K562 (cell line): ENCODE measurements around the gene VSIG4. TPM values are rescaled to one million over a fixed set of nuclear protein-coding genes. Genes with fewer than 3 reads are reported as not detected.

Experiments
- BHLHE40 ChIP-seq: IDR thresholded peaks from 2 replicates; pipeline ENCODE4 v1.6.1; 2011; ENCODE audit warnings: low read length, improper control_type of control experiment
- CREB3 ChIP-seq: fragments of 450-650 bp; conservative IDR thresholded peaks from 2 replicates; pipeline ENCODE4 v1.6.1; 2016; ENCODE audit warnings: missing genetic modification characterization, low read depth, mild to moderate bottlenecking, missing compliant biosample characterization, moderate library complexity
- CREM ChIP-seq: IDR thresholded peaks from 2 replicates; pipeline ENCODE4 v1.6.1; 2014; ENCODE audit warnings: antibody characterized with exemption, low read depth
- DMBX1 ChIP-seq: fragments of 250-450 bp; sonication (Bioruptor Pico); IDR thresholded peaks from 2 replicates; pipeline ENCODE4 v1.8.0; 2022; ENCODE audit warnings: inconsistent platforms, mild to moderate bottlenecking, moderate library complexity, borderline replicate concordance
- EZH2 ChIP-seq: IDR thresholded peaks from 2 replicates; pipeline ENCODE4 v1.6.1; 2012; ENCODE audit warnings: low read depth, mild to moderate bottlenecking, inconsistent platforms, low read length, borderline replicate concordance
- KLF1 ChIP-seq: fragments of 450-650 bp; IDR thresholded peaks from 2 replicates; pipeline ENCODE4 v1.6.1; 2016; ENCODE audit warnings: missing genetic modification characterization, missing compliant biosample characterization
- KLF10 ChIP-seq: fragments of 250-450 bp; sonication (Bioruptor Pico); IDR thresholded peaks from 2 replicates; pipeline ENCODE4 v1.6.1; 2021; ENCODE audit warnings: matching md5 sums
- MAX ChIP-seq: sonication (generic); formaldehyde crosslinking; IDR thresholded peaks from 2 replicates; pipeline ENCODE4 v1.9.0; 2022; ENCODE audit warnings: mild to moderate bottlenecking, missing genetic modification reagents
- MCM3 ChIP-seq: fragments of 450-650 bp; IDR thresholded peaks from 2 replicates; pipeline ENCODE4 v1.6.1; 2016
- NFRKB ChIP-seq: fragments of 450-650 bp; IDR thresholded peaks from 2 replicates; pipeline ENCODE4 v1.6.1; 2016; ENCODE audit warnings: low read depth
- NR2C2 ChIP-seq, 2 experiments: fragments of 200-800 bp in 1 of 2; sonication (Bioruptor generic) in 1 of 2; sonication (generic) in 1 of 2; formaldehyde crosslinking in 1 of 2; IDR thresholded peaks; 2 replicates each; pipeline versions ENCODE4 v1.6.1 to v1.8.0; 2016 to 2022; ENCODE audit warnings: mild to moderate bottlenecking in 1 of 2, missing compliant biosample characterization in 1 of 2, missing genetic modification characterization in 1 of 2, missing genetic modification reagents in 1 of 2
- PTTG1 ChIP-seq: fragments of 450-650 bp; IDR thresholded peaks from 2 replicates; pipeline ENCODE4 v1.6.1; 2016; ENCODE audit warnings: low read depth, mild to moderate bottlenecking, missing genetic modification characterization, missing compliant biosample characterization
- RNF2 ChIP-seq: sonication (generic); IDR thresholded peaks from 2 replicates; pipeline ENCODE4 v1.6.1; 2016
- STAT6 ChIP-seq: sonication (generic); formaldehyde crosslinking; IDR thresholded peaks from 2 replicates; pipeline ENCODE4 v1.8.1; 2023; ENCODE audit warnings: mild to moderate bottlenecking, missing genetic modification reagents
- XRCC5 ChIP-seq: fragments of 200-400 bp; formaldehyde crosslinking; IDR thresholded peaks from 2 replicates; pipeline ENCODE4 v1.6.1; 2017; ENCODE audit warnings: low read depth, mild to moderate bottlenecking, low read length
- ZKSCAN8 ChIP-seq: fragments of 200-800 bp; sonication (Bioruptor generic); IDR thresholded peaks from 2 replicates; pipeline ENCODE4 v1.6.1; 2016; ENCODE audit warnings: missing genetic modification characterization, missing compliant biosample characterization
- ZNF124 ChIP-seq: sonication (generic); formaldehyde crosslinking; IDR thresholded peaks from 2 replicates; pipeline ENCODE4 v1.8.1; 2022; ENCODE audit warnings: missing genetic modification reagents
- ZNF175 ChIP-seq: fragments of 200-800 bp; sonication (Bioruptor generic); IDR thresholded peaks from 2 replicates; pipeline ENCODE4 v1.6.1; 2016; ENCODE audit warnings: low read depth, mild to moderate bottlenecking, missing genetic modification characterization, missing compliant biosample characterization
- ZNF282 ChIP-seq: sonication (generic); formaldehyde crosslinking; IDR thresholded peaks from 2 replicates; pipeline ENCODE4 v1.8.1; 2023; ENCODE audit warnings: missing genetic modification reagents
- polyA plus RNA-seq, 8 experiments: library from polyadenylated mRNA; depleted of rRNA in 4 of 8; stranded (reverse) in 5 of 8; unstranded in 3 of 8; fragments of >200 nt; fragmentation: Nextera tagmentation in 2 of 8; fragmentation: Illumina TruSeq in 1 of 8; extraction: Ambion mirVana in 2 of 8; extraction: Trizol in 1 of 8; gene quantifications; 2 replicates each; pipeline versions ENCODE4 v1.2.1 to v1.2.3, GENCODE V29; 2011 to 2014; ENCODE audit warnings: inconsistent platforms in 1 of 8, missing spikeins in 1 of 8
- total RNA-seq, 7 experiments: library from RNA; depleted of rRNA in 6 of 7; stranded (reverse); fragments of >200 nt in 6 of 7; fragmentation: Illumina TruSeq in 2 of 7; extraction: Trizol in 2 of 7; gene quantifications; 2 replicates each; pipeline versions ENCODE4 v1.2.1 to v1.2.3, GENCODE V29; 2011 to 2021; ENCODE audit warnings: low replicate concordance in 1 of 7

Gene VSIG4
- total and polyA plus RNA-seq, 9 of the 15 experiments (the other 6 are each of a cell fraction or from before 2014, with no cell fraction given) = 0.22 to 1.6 (median 0.46) TPM; not detected in 1

GRCh38 chrX:65993915-65994460 is 45.9 kb downstream of the VSIG4 start (continued):
- TF ChIP-seq NR2C2 (CRISPR knock-in tag; IDR thresholded peaks at IDR 0.05) (no peak), NR2C2 (tag; IDR thresholded peaks at IDR 0.05) (no peak), CREB3 (tag) (no peak), CREM (no peak), KLF10 (no peak), ZNF175 (peak; percentile 37; the same call in 1 of the 2 replicates), BHLHE40 (no peak), KLF1 (no peak), DMBX1 (peak; percentile 79), ZKSCAN8 (CRISPR knock-in tag) (peak; percentile 66; the same call in 1 of the 2 replicates), ZNF124 (CRISPR knock-in tag) (no peak), XRCC5 (no peak), RNF2 (no peak), MCM3 (no peak), STAT6 (CRISPR knock-in tag) (no peak), PTTG1 (tag) (peak; percentile 29; the same call in 1 of the 2 replicates), EZH2 (no peak), MAX (CRISPR knock-in tag) (no peak), NFRKB (0 out of 2 replicates have a peak, but pooled peaks have one; percentile 60), ZNF282 (CRISPR knock-in tag) (no peak)
